Lower leg skin (tissue), 3 donors: ENCODE results near the gene GALNT7.
"Not testable (repeated sequence)": the region's sequence is repeated elsewhere in the genome, so short reads cannot be mapped to it uniquely, and the experiment has no call there.

Experiments used
- CTCF ChIP-seq, 3 donors: fragments of 450-650 bp; IDR thresholded peaks; one replicate each; pipeline ENCODE4 v1.5.1; 2016; ENCODE audit warnings: antibody characterized with exemption in 3 of 3, mild to moderate bottlenecking in 3 of 3, moderate library complexity in 2 of 3
- POLR2A ChIP-seq, 2 donors: fragments of 450-650 bp; IDR thresholded peaks; one replicate each; pipeline ENCODE4 v1.6.1; 2016 to 2017; ENCODE audit warnings: antibody characterized with exemption in 2 of 2, mild to moderate bottlenecking in 1 of 2, moderate library complexity in 1 of 2

DNA sequence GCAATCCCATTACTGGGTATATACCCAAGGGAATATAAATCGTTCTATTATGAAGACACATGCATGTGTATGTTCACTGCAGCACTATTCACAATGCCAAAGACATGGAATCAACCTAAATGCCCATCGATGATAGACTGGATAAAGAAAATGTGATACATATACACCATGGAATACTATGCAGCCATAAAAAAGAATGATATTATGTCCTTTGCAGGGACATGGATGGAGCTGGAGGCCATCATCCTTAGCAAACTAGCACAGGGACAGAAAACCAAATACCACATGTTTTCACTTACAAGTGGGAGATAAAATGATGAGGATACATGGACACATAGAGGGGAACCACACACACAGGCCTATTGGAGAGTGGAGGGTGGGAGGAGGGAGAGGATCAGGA, 49.8 kb upstream of the GALNT7 start:
- TF ChIP-seq CTCF, POLR2A (IDR thresholded peaks at IDR 0.05): not testable (repeated sequence)
